HG03196 (cell line): Measurements from ENCODE around the gene CHML.

Source experiments
- ATAC-seq: cut with Tn5 transposase; IDR thresholded peaks from one replicate; pipeline ENCODE4 v1.9.1; 2021; ENCODE audit not compliant: unreplicated experiment

The CHML gene

DNA sequence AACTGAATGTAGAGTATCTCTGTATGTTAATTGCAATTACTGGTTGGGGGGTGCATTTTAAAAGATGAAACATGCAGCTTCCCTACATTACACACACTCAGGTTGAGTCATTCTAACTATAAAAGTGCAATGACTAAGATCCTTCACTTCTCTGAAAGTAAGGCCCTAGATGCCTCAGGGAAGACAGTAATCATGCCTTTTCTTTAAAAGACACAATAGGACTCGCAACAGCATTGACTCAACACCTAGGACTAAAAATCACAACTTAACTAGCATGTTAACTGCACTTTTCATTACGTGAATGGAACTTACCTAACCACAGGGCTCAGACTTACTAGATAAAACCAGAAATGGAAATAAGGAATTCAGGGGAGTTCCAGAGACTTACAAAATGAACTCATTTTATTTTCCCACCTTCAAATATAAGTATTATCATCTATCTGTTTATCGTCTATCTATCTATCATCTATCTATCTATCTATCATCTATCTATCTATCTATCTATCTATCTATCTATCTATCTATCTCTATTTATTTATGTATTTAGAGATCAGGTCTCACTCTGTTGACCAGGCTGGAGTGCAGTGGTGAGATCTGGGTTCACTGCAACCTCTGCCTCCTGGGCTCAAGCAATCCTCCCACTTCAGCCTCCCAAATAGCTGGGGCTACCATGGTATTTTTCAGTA is 47.8 kb downstream of the CHML start:
- peak; percentile 46 for ATAC-seq

DNA sequence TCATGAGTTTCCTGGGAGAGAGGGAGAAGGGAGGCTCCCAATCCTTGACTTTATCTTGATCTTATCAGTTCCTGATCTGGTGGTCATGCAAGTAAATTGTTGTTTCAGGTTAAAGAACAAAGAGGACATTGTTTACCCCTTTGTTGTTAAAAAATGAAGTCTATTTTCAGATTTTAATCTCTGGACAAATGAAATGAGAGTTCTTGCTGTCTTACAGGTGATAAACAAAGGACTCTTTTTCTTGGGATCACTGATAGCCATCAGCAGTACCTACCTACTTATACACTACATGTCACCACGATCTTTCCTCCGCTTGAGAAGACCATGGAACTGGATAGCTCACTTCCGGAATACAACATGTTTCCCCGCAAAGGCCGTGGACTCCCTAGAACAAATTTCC is 48.4 kb downstream of the CHML start:
- ATAC-seq: no peak

DNA sequence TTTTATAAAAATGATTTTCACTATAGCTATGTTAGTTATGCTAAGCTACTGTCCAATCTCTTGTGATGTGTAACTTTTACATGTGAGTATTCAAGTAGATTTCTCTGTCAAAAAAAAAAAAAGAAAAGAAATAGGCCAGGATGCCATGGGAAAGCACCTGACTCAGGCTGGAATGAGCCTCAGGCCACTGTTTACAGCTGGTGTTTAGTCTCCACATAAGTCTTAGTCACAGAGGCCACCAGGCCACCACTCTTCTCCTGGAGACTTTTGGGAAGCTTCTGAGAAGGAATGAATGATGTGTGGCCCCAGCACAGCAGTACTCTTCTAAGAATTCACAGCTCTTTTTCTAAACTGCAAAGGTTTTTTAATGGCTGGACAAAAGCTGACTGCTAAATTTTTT is 48.9 kb downstream of the CHML start:
- no peak for ATAC-seq

DNA sequence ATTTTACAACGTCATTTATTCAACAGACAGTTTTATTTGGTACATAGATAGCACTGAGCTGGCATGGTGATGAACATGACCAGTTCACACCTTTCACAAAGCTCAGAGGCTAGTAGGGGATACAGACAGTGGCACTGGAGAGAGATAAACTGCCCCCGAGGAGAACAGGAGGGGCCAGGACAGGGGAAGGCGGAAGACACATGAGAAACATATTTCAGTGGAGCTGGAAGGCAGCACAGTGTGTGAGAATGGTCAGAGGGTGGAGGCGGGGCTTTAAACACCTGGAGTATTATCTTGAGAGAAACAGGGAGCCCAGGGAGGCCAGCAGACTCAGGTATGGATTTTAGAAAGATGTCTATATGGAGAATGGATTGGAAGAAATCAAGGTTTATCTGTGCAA is 49.5 kb downstream of the CHML start:
- ATAC-seq: no peak
